H9 (cell line): Measurements from ENCODE around the gene WDR37. TPM values are rescaled to one million over a fixed set of nuclear protein-coding genes. Genes with fewer than 3 reads are reported as not detected.
A peak's percentile ranks its signal among the peaks of the same experiment; 100 is the strongest.

Source experiments
- DNase-seq: peaks from one replicate; pipeline ENCODE4 v3.0.0-alpha.2; 2017
- H2AFZ ChIP-seq: one replicate; pipeline ENCODE4 v1.6.1; 2013; ENCODE audit warnings: mild to moderate bottlenecking, low read length, control low read depth, moderate library complexity
- H2AK5ac ChIP-seq: 2 replicates; pipeline ENCODE4 v1.6.1; 2013; ENCODE audit warnings: low read length, control low read depth, mixed read lengths; ENCODE audit not compliant: insufficient read length
- H2BK120ac ChIP-seq: one replicate; pipeline ENCODE4 v1.6.1; 2013; ENCODE audit warnings: low read depth, mild to moderate bottlenecking, low read length, control low read depth, inconsistent platforms; ENCODE audit not compliant: poor library complexity, severe bottlenecking
- H2BK12ac ChIP-seq: 2 replicates; pipeline ENCODE4 v1.6.1; 2013; ENCODE audit warnings: low read length, control low read depth, mixed read lengths, low read depth; ENCODE audit not compliant: insufficient read length
- H2BK15ac ChIP-seq: 2 replicates; pipeline ENCODE4 v1.6.1; 2013; ENCODE audit warnings: low read depth, low read length, control low read depth
- H2BK20ac ChIP-seq: one replicate; pipeline ENCODE4 v1.6.1; 2013; ENCODE audit warnings: low read depth, mild to moderate bottlenecking, low read length, control low read depth, inconsistent platforms; ENCODE audit not compliant: poor library complexity, severe bottlenecking
- H2BK5ac ChIP-seq: 2 replicates; pipeline ENCODE4 v1.6.1; 2013; ENCODE audit warnings: low read length, control low read depth, mixed read lengths; ENCODE audit not compliant: insufficient read length
- H3K14ac ChIP-seq: 2 replicates; pipeline ENCODE4 v1.6.1; 2013; ENCODE audit warnings: low read length, control low read depth; ENCODE audit not compliant: insufficient read depth
- H3K18ac ChIP-seq: 2 replicates; pipeline ENCODE4 v1.6.1; 2013; ENCODE audit warnings: low read depth, mild to moderate bottlenecking, mixed read lengths, low read length, control low read depth; ENCODE audit not compliant: insufficient read length
- H3K23ac ChIP-seq: 2 replicates; pipeline ENCODE4 v1.6.1; 2013; ENCODE audit warnings: low read length, control low read depth, mixed read lengths, low read depth; ENCODE audit not compliant: insufficient read length
- H3K23me2 ChIP-seq: 2 replicates; pipeline ENCODE4 v1.6.1; 2013; ENCODE audit warnings: low read depth, mild to moderate bottlenecking, mixed read lengths, low read length, control low read depth; ENCODE audit not compliant: insufficient read length, poor library complexity, severe bottlenecking
- H3K27ac ChIP-seq: 2 replicates; pipeline ENCODE4 v1.5.1; 2013; ENCODE audit warnings: low read length, control low read depth, mixed read lengths, low read depth; ENCODE audit not compliant: insufficient read length
- H3K27me3 ChIP-seq: 2 replicates; pipeline ENCODE4 v1.6.1; 2013; ENCODE audit warnings: low read length, control low read depth, inconsistent platforms; ENCODE audit not compliant: insufficient read depth
- H3K4ac ChIP-seq: 2 replicates; pipeline ENCODE4 v1.6.1; 2013; ENCODE audit warnings: low read depth, mild to moderate bottlenecking, control low read depth, inconsistent platforms, low read length, moderate library complexity
- H3K4me1 ChIP-seq: 2 replicates; pipeline ENCODE4 v1.6.1; 2013; ENCODE audit warnings: low read length, control low read depth, inconsistent platforms; ENCODE audit not compliant: insufficient read depth
- H3K4me2 ChIP-seq: 2 replicates; pipeline ENCODE4 v1.6.1; 2013; ENCODE audit warnings: low read length, control low read depth, mixed read lengths; ENCODE audit not compliant: insufficient read length, insufficient read depth
- H3K56ac ChIP-seq: 2 replicates; pipeline ENCODE4 v1.6.1; 2013; ENCODE audit warnings: low read depth, mild to moderate bottlenecking, mixed read lengths, low read length, control low read depth; ENCODE audit not compliant: insufficient read length
- H3K79me1 ChIP-seq: 2 replicates; pipeline ENCODE4 v1.6.1; 2013; ENCODE audit warnings: low read depth, mild to moderate bottlenecking, moderate library complexity, low read length, control low read depth, inconsistent platforms; ENCODE audit not compliant: insufficient read depth, poor library complexity, severe bottlenecking
- H3K79me2 ChIP-seq: 2 replicates; pipeline ENCODE4 v1.6.1; 2013; ENCODE audit warnings: low read length, control low read depth, inconsistent platforms; ENCODE audit not compliant: insufficient read depth
- H3K9ac ChIP-seq: 2 replicates; pipeline ENCODE4 v1.6.1; 2013; ENCODE audit warnings: low read length, control low read depth, mixed read lengths; ENCODE audit not compliant: insufficient read length; ENCODE audit errors: extremely low read depth
- H3K9me3 ChIP-seq: one replicate; pipeline ENCODE4 v1.6.1; 2013; ENCODE audit warnings: low read depth, low read length, inconsistent platforms; ENCODE audit not compliant: control insufficient read depth
- H3T11ph ChIP-seq: one replicate; pipeline ENCODE4 v1.6.1; 2013; ENCODE audit warnings: mild to moderate bottlenecking, low read length, control low read depth, inconsistent platforms
- H4K20me1 ChIP-seq: one replicate; pipeline ENCODE4 v1.6.1; 2013; ENCODE audit not compliant: control insufficient read depth, insufficient read length, insufficient read depth
- H4K5ac ChIP-seq: 2 replicates; pipeline ENCODE4 v1.6.1; 2013; ENCODE audit warnings: low read depth, mild to moderate bottlenecking, mixed read lengths, low read length, control low read depth; ENCODE audit not compliant: insufficient read length
- H4K8ac ChIP-seq: replicated peaks from 2 replicates; pipeline ENCODE4 v1.6.1; 2013; ENCODE audit warnings: low read length, control low read depth, mixed read lengths, low read depth; ENCODE audit not compliant: insufficient read length
- H4K91ac ChIP-seq: 2 replicates; pipeline ENCODE4 v1.6.1; 2013; ENCODE audit warnings: low read depth, mild to moderate bottlenecking, moderate library complexity, mixed read lengths, low read length, control low read depth; ENCODE audit not compliant: insufficient read length
- H3K27ac Mint-ChIP-seq, 3 experiments: 2 replicates in 2 of 3; 3 replicates in 1 of 3; pipeline ENCODE4 v1.8.0; 2020 to 2021; ENCODE audit warnings: mixed read lengths in 3 of 3, mild to moderate bottlenecking in 1 of 3, moderate library complexity in 1 of 3
- H3K27me3 Mint-ChIP-seq: 2 replicates; pipeline ENCODE4 v1.8.0; 2021; ENCODE audit warnings: low read depth, mild to moderate bottlenecking, moderate library complexity, mixed read lengths
- H3K36me3 Mint-ChIP-seq, 3 experiments: 2 replicates in 2 of 3; 3 replicates in 1 of 3; pipeline ENCODE4 v1.8.0; 2020 to 2021; ENCODE audit warnings: low read depth in 3 of 3, mixed read lengths in 3 of 3; ENCODE audit not compliant: insufficient read depth in 1 of 3
- H3K4me1 Mint-ChIP-seq, 2 experiments: 2 replicates each; pipeline ENCODE4 v1.8.0; 2020; ENCODE audit warnings: mixed read lengths in 2 of 2
- H3K4me3 Mint-ChIP-seq, 2 experiments: 2 replicates in 1 of 2; 3 replicates in 1 of 2; pipeline ENCODE4 v1.8.0; 2020 to 2021; ENCODE audit warnings: mild to moderate bottlenecking in 2 of 2, mixed read lengths in 2 of 2, moderate library complexity in 1 of 2
- H3K9me3 Mint-ChIP-seq, 2 experiments: 2 replicates in 1 of 2; 3 replicates in 1 of 2; pipeline ENCODE4 v1.8.0; 2020; ENCODE audit warnings: mild to moderate bottlenecking in 2 of 2, mixed read lengths in 2 of 2, moderate library complexity in 1 of 2
- WGBS: extraction: QIAGEN DNeasy Blood & Tissue Kit; methylation state at CpG from one replicate; pipeline ENCODE4 v1.1.7; 2013; ENCODE audit warnings: missing lambda C conversion rate, low lambda C conversion rate, mixed read lengths; ENCODE audit not compliant: insufficient read length; ENCODE audit errors: extremely low coverage; 5-methylcytosine and 5-hydroxymethylcytosine counted together
- total RNA-seq: library from RNA; stranded (reverse); gene quantifications from 2 replicates; pipeline ENCODE4 v1.2.1, GENCODE V29; 2021
- TF ChIP-seq, protein P1 (sequence below): fragments of 200-600 bp; sonication (generic); conservative IDR thresholded peaks from 3 replicates; pipeline ENCODE4 v1.8.0; 2021; ENCODE audit warnings: antibody characterized with exemption, mild to moderate bottlenecking

Gene WDR37
- total RNA-seq, 1 experiment from 2014 or later: 13.1 TPM

DNA sequence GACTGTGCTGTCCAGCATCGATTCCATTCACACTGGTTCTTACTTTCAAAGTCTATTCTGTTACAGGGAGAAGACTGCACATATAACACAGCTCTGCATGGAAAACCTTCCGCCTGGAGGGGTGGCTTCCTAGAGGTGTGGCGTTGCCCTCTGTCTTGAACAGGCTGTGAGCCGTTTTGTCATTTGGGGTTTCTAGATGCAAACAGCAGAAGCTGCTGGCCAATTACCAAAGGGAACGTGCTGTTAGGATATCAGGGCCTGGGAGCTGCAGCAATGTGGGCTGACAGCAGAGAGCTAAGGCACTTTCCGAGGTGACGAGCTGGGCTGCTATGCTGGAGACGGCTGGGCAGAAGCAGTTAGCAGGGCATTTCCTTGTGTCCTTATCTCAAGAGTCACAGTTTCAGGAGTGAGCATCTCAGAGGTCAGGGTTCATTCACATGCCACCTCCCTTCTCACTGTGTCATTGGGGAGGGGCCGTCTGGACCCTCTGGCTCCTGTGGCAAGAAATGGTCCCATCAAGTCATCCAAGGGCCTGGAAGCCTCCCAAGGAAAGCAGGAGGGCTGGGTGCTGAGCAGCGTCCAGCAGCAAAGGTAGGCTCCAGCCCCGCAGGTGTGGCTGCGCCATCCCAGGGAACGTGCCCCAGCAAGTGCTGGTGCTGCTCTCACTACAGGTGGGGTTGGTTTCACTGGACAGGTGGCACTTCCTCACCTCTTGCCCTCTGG, 106.5 kb downstream of the WDR37 start:
- H3K23me2 ChIP-seq: no peaks in the 10 kb centered on the region
- H3K4me2 ChIP-seq: no peak overlapping the region
- H3K9me3 ChIP-seq: no peaks in the 10 kb centered on the region
- no peaks in the 10 kb centered on the region for H3K4me1 Mint-ChIP-seq
- H2BK15ac ChIP-seq: no peak overlapping the region
- no peak overlapping the region for H3T11ph ChIP-seq
- H3K79me1 ChIP-seq: no peaks in the 10 kb centered on the region
- TF ChIP-seq, protein P1, sequence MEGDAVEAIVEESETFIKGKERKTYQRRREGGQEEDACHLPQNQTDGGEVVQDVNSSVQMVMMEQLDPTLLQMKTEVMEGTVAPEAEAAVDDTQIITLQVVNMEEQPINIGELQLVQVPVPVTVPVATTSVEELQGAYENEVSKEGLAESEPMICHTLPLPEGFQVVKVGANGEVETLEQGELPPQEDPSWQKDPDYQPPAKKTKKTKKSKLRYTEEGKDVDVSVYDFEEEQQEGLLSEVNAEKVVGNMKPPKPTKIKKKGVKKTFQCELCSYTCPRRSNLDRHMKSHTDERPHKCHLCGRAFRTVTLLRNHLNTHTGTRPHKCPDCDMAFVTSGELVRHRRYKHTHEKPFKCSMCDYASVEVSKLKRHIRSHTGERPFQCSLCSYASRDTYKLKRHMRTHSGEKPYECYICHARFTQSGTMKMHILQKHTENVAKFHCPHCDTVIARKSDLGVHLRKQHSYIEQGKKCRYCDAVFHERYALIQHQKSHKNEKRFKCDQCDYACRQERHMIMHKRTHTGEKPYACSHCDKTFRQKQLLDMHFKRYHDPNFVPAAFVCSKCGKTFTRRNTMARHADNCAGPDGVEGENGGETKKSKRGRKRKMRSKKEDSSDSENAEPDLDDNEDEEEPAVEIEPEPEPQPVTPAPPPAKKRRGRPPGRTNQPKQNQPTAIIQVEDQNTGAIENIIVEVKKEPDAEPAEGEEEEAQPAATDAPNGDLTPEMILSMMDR: no peak
- DNase-seq: no peak
- H2BK12ac ChIP-seq: no peak overlapping the region
- no peak overlapping the region for H2AFZ ChIP-seq
- H3K36me3 Mint-ChIP-seq: no peaks in the 10 kb centered on the region
- no peak overlapping the region for H3K9ac ChIP-seq
- H3K56ac ChIP-seq: no peak overlapping the region
- no peaks in the 10 kb centered on the region for H3K79me2 ChIP-seq
- H4K91ac ChIP-seq: no peak overlapping the region
- peaks cover 11% of the 10 kb centered on the region for H3K27me3 Mint-ChIP-seq
- H3K14ac ChIP-seq: no peak overlapping the region
- no peak overlapping the region; a peak in 1 of 5 replicates for H3K4me3 Mint-ChIP-seq
- no peaks in the 10 kb centered on the region for H3K4me1 ChIP-seq
- H4K20me1 ChIP-seq: no peaks in the 10 kb centered on the region
- H3K27ac Mint-ChIP-seq: peak overlapping the region in 1 of 3 experiments; percentile 85; a peak in 1 of 7 replicates
- H4K8ac ChIP-seq: no peak overlapping the region
- H2BK20ac ChIP-seq: no peak overlapping the region
- no peak overlapping the region for H3K27ac ChIP-seq
- no peak overlapping the region for H3K18ac ChIP-seq
- H3K23ac ChIP-seq: no peak overlapping the region
- no peaks in the 10 kb centered on the region for H3K27me3 ChIP-seq
- H2AK5ac ChIP-seq: no peak overlapping the region
- WGBS: no CpG with 5 or more reads among the region's 13 CpGs
- no peak overlapping the region for H3K4ac ChIP-seq
- H3K9me3 Mint-ChIP-seq: no peaks in the 10 kb centered on the region
- no peak overlapping the region for H2BK120ac ChIP-seq
- no peak overlapping the region for H4K5ac ChIP-seq
- no peak overlapping the region for H2BK5ac ChIP-seq
